ENCODE data around the gene DLG2.

Gene DLG2

GRCh38 chr11:83574519-83574918 is 2052.6 kb downstream of the DLG2 start:
- TF ChIP-seq CTCF (IDR thresholded peaks at IDR 0.05; ENCODE audit: low read depth, low read length): no peak
- DNase-seq (ENCODE audit: low read depth in 2 of 2): peak; percentile 5 to 32
- no peak overlapping the region for H3K4me3 ChIP-seq (replicated peaks in 1 of 2; ENCODE audit: low read depth in 2 of 2, low read length in 2 of 2)

GRCh38 chr11:83572581-83573496 is 2054.3 kb downstream of the DLG2 start:
- H3K4me3 ChIP-seq (replicated peaks in 1 of 2; ENCODE audit: low read depth in 2 of 2, low read length in 2 of 2): no peak overlapping the region
- TF ChIP-seq CTCF (IDR thresholded peaks at IDR 0.05; ENCODE audit: low read depth, low read length): no peak
- peak; percentile 11 to 62 for DNase-seq (ENCODE audit: low read depth in 2 of 2)

GRCh38 chr11:83571302-83571701 is 2055.8 kb downstream of the DLG2 start:
- DNase-seq (ENCODE audit: low read depth in 2 of 2): peak; percentile 18 to 40

GRCh38 chr11:83569134-83569805 is 2057.9 kb downstream of the DLG2 start:
- no peak for TF ChIP-seq CTCF (IDR thresholded peaks at IDR 0.05; ENCODE audit: low read depth, low read length)
- DNase-seq (ENCODE audit: low read depth in 2 of 2): no peak
- no peak overlapping the region for H3K4me3 ChIP-seq (replicated peaks in 1 of 2; ENCODE audit: low read depth in 2 of 2, low read length in 2 of 2)

More at GRCh38 chr11:83571302-83571701, 2055.8 kb downstream of the DLG2 start:
- TF ChIP-seq CTCF (IDR thresholded peaks at IDR 0.05; ENCODE audit: low read depth, low read length): no peak
- no peak overlapping the region for H3K4me3 ChIP-seq (replicated peaks in 1 of 2; ENCODE audit: low read depth in 2 of 2, low read length in 2 of 2)

GRCh38 chr11:83568516-83568915 is 2058.6 kb downstream of the DLG2 start:
- no peak overlapping the region for H3K4me3 ChIP-seq (replicated peaks in 1 of 2; ENCODE audit: low read depth in 2 of 2, low read length in 2 of 2)
- no peak for DNase-seq (ENCODE audit: low read depth in 2 of 2)
- no peak for TF ChIP-seq CTCF (IDR thresholded peaks at IDR 0.05; ENCODE audit: low read depth, low read length)

- peak; percentile 26 to 66 for DNase-seq (ENCODE audit: low read depth in 2 of 2)
- TF ChIP-seq CTCF (IDR thresholded peaks at IDR 0.05; ENCODE audit: low read depth, low read length): no peak
- H3K4me3 ChIP-seq (replicated peaks in 1 of 2; ENCODE audit: low read depth in 2 of 2, low read length in 2 of 2): no peak overlapping the region
Measured at GRCh38 chr11:83566950-83567349, 2060.2 kb downstream of the DLG2 start.
